Liver (tissue), 9 donors: ENCODE measurements around the gene GATA1. TPM values are rescaled to one million over a fixed set of nuclear protein-coding genes. Genes with fewer than 3 reads are reported as not detected.

Experiments
- DNase-seq: peaks from one replicate; pipeline ENCODE4 v3.0.0-alpha.2; 2017; ENCODE audit warnings: low spot score
- H3K27ac ChIP-seq, 2 donors: one replicate each; pipeline ENCODE4 v1.7.0; 2013; ENCODE audit warnings: inconsistent platforms in 2 of 2, low read length in 2 of 2, control low read depth in 1 of 2, low read depth in 1 of 2, mild to moderate bottlenecking in 1 of 2
- H3K27me3 ChIP-seq, 4 donors: one replicate each; pipeline versions ENCODE4 v1.6.1 to v1.7.0; 2013; ENCODE audit warnings: low read length in 3 of 4, inconsistent platforms in 1 of 4, mild to moderate bottlenecking in 1 of 4, moderate library complexity in 1 of 4; ENCODE audit not compliant: control insufficient read depth in 4 of 4, insufficient read depth in 4 of 4
- H3K36me3 ChIP-seq, 4 donors: one replicate each; pipeline versions ENCODE4 v1.6.1 to v1.7.0; 2013; ENCODE audit warnings: low read length in 3 of 4, mild to moderate bottlenecking in 3 of 4, low read depth in 1 of 4, moderate library complexity in 1 of 4; ENCODE audit not compliant: control insufficient read depth in 4 of 4, insufficient read depth in 3 of 4
- H3K4me1 ChIP-seq, 4 donors: one replicate each; pipeline versions ENCODE4 v1.6.1 to v1.7.0; 2013; ENCODE audit warnings: low read length in 3 of 4, mild to moderate bottlenecking in 3 of 4, moderate library complexity in 1 of 4; ENCODE audit not compliant: control insufficient read depth in 4 of 4, insufficient read depth in 4 of 4
- H3K4me3 ChIP-seq, 3 donors: one replicate each; pipeline versions ENCODE4 v1.6.1 to v1.7.0; 2013; ENCODE audit warnings: low read length in 3 of 3, control low read depth in 1 of 3, low read depth in 1 of 3, mild to moderate bottlenecking in 1 of 3
- H3K9ac ChIP-seq, 2 donors: one replicate each; pipeline ENCODE4 v1.7.0; 2013; ENCODE audit warnings: low read length in 2 of 2, mild to moderate bottlenecking in 2 of 2, moderate library complexity in 2 of 2, control low read depth in 1 of 2, low read depth in 1 of 2
- H3K9me3 ChIP-seq, 4 donors: one replicate each; pipeline versions ENCODE4 v1.6.1 to v1.7.0; 2013; ENCODE audit warnings: low read length in 3 of 4; ENCODE audit not compliant: control insufficient read depth in 4 of 4
- ATF3 ChIP-seq: IDR thresholded peaks from 2 replicates; pipeline ENCODE4 v1.6.1; 2016; ENCODE audit warnings: antibody characterized with exemption
- CTCF ChIP-seq: fragments of 150-350 bp; IDR thresholded peaks from 2 replicates; pipeline ENCODE4 v1.5.1; 2017; ENCODE audit warnings: improper control_type of control experiment, low read depth, low read length; ENCODE audit not compliant: missing input control
- EGR1 ChIP-seq, 2 donors: IDR thresholded peaks; 2 replicates each; pipeline ENCODE4 v1.6.1; 2016 to 2018; ENCODE audit warnings: antibody characterized with exemption in 2 of 2, low read depth in 2 of 2
- FOXA1 ChIP-seq: IDR thresholded peaks from 2 replicates; pipeline ENCODE4 v1.6.1; 2016; ENCODE audit warnings: antibody characterized with exemption
- FOXA2 ChIP-seq: IDR thresholded peaks from 2 replicates; pipeline ENCODE4 v1.6.1; 2016; ENCODE audit warnings: antibody characterized with exemption
- GABPA ChIP-seq, 2 donors: IDR thresholded peaks in 1 of 2; conservative IDR thresholded peaks in 1 of 2; 2 replicates each; pipeline ENCODE4 v1.6.1; 2016; ENCODE audit warnings: antibody characterized with exemption in 2 of 2, mild to moderate bottlenecking in 1 of 2, moderate library complexity in 1 of 2
- HNF4A ChIP-seq, 2 donors: conservative IDR thresholded peaks; 2 replicates each; pipeline ENCODE4 v1.6.1; 2016; ENCODE audit warnings: antibody characterized with exemption in 2 of 2, mild to moderate bottlenecking in 2 of 2
- HNF4G ChIP-seq: IDR thresholded peaks from 2 replicates; pipeline ENCODE4 v1.6.1; 2016; ENCODE audit warnings: antibody characterized with exemption
- JUND ChIP-seq, 2 donors: IDR thresholded peaks; 2 replicates each; pipeline ENCODE4 v1.6.1; 2016; ENCODE audit warnings: antibody characterized with exemption in 2 of 2
- NR2F2 ChIP-seq: IDR thresholded peaks from 2 replicates; pipeline ENCODE4 v1.6.1; 2016; ENCODE audit warnings: antibody characterized with exemption
- RAD21 ChIP-seq, 2 donors: IDR thresholded peaks; 2 replicates each; pipeline ENCODE4 v1.6.1; 2016; ENCODE audit warnings: antibody characterized with exemption in 2 of 2, mild to moderate bottlenecking in 2 of 2
- RXRA ChIP-seq, 2 donors: IDR thresholded peaks; 2 replicates each; pipeline ENCODE4 v1.6.1; 2017 to 2018; ENCODE audit warnings: antibody characterized with exemption in 2 of 2, mild to moderate bottlenecking in 1 of 2
- SP1 ChIP-seq: IDR thresholded peaks from 2 replicates; pipeline ENCODE4 v1.6.1; 2018; ENCODE audit warnings: antibody characterized with exemption, mild to moderate bottlenecking
- TAF1 ChIP-seq: conservative IDR thresholded peaks from 2 replicates; pipeline ENCODE4 v1.6.1; 2016; ENCODE audit warnings: antibody characterized with exemption, mild to moderate bottlenecking
- YY1 ChIP-seq: IDR thresholded peaks from 2 replicates; pipeline ENCODE4 v1.6.1; 2016; ENCODE audit warnings: antibody characterized with exemption, mild to moderate bottlenecking
- ZBTB33 ChIP-seq: IDR thresholded peaks from 2 replicates; pipeline ENCODE4 v1.6.1; 2016; ENCODE audit warnings: antibody characterized with exemption
- WGBS: extraction: QIAGEN DNeasy Blood & Tissue Kit; methylation state at CpG from one replicate; pipeline ENCODE4 v1.1.7; 2013; 5-methylcytosine and 5-hydroxymethylcytosine counted together
- polyA plus RNA-seq, 2 donors: library from polyadenylated mRNA; stranded (reverse) in 1 of 2; unstranded in 1 of 2; fragments of 200-250 nt in 1 of 2; fragments of >200 nt in 1 of 2; fragmentation: Nextera tagmentation in 1 of 2; extraction: Ambion mirVana in 1 of 2; gene quantifications; one replicate each; pipeline versions ENCODE4 v1.2.1 to v1.2.3, GENCODE V29; 2013 to 2015
- total RNA-seq, 2 donors: library from RNA; depleted of rRNA; stranded (reverse); fragments of >200 nt; gene quantifications; one replicate each; pipeline ENCODE4 v1.2.3, GENCODE V29; 2014
- TF ChIP-seq, protein P1 (sequence below): IDR thresholded peaks from 2 replicates; pipeline ENCODE4 v1.6.1; 2016; ENCODE audit warnings: antibody characterized with exemption
- TF ChIP-seq, protein P2 (sequence below): IDR thresholded peaks from 2 replicates; pipeline ENCODE4 v1.6.1; 2016; ENCODE audit warnings: antibody characterized with exemption, mild to moderate bottlenecking
- donor health status: healthy.
- donor health status: healthy.
- donor health status: healthy.
- donor health status: healthy.
- donor health status: healthy.

The GATA1 gene
- total and polyA plus RNA-seq, 4 donors, result 0.05 to 39.9 TPM; not detected in 2

- no peak for TF ChIP-seq CTCF
Observed at GRCh38 chrX:48737213-48737938, 49.0 kb upstream of the GATA1 start (continued).

GRCh38 chrX:48737940-48738339, 48.5 kb upstream of the GATA1 start:
- WGBS, result 59% methylated on average over 7 of the region's 7 CpGs
- Histone ChIP-seq H3K4me1 (peaks cover 3 to 15% (median 7%) of the 10 kb centered on the region in 4 donors), H3K27me3 (peaks cover 0 to 2% (median 0%) of the 10 kb centered on the region in 4 donors), H3K36me3 (no peaks in the 10 kb centered on the region), H3K27ac (peak overlapping the region; percentile 86 to 91), H3K9me3 (peaks cover 0 to 2% (median 0%) of the 10 kb centered on the region in 4 donors), H3K4me3 (peak overlapping the region; percentile 51 to 69 (median 68)), H3K9ac (peak overlapping the region; percentile 49 to 74)
- DNase-seq, result no peak
- TF ChIP-seq, protein P1, sequence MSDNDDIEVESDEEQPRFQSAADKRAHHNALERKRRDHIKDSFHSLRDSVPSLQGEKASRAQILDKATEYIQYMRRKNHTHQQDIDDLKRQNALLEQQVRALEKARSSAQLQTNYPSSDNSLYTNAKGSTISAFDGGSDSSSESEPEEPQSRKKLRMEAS, result no peak
- no peak for TF ChIP-seq FOXA2
- TF ChIP-seq HNF4A (conservative IDR thresholded peaks at IDR 0.05), result no peak
- TF ChIP-seq FOXA1, result no peak
- TF ChIP-seq JUND (IDR thresholded peaks at IDR 0.05), result no peak
- TF ChIP-seq NR2F2, result no peak
- TF ChIP-seq RXRA (IDR thresholded peaks at IDR 0.05), result no peak
- no peak for TF ChIP-seq SP1
- TF ChIP-seq, protein P2, sequence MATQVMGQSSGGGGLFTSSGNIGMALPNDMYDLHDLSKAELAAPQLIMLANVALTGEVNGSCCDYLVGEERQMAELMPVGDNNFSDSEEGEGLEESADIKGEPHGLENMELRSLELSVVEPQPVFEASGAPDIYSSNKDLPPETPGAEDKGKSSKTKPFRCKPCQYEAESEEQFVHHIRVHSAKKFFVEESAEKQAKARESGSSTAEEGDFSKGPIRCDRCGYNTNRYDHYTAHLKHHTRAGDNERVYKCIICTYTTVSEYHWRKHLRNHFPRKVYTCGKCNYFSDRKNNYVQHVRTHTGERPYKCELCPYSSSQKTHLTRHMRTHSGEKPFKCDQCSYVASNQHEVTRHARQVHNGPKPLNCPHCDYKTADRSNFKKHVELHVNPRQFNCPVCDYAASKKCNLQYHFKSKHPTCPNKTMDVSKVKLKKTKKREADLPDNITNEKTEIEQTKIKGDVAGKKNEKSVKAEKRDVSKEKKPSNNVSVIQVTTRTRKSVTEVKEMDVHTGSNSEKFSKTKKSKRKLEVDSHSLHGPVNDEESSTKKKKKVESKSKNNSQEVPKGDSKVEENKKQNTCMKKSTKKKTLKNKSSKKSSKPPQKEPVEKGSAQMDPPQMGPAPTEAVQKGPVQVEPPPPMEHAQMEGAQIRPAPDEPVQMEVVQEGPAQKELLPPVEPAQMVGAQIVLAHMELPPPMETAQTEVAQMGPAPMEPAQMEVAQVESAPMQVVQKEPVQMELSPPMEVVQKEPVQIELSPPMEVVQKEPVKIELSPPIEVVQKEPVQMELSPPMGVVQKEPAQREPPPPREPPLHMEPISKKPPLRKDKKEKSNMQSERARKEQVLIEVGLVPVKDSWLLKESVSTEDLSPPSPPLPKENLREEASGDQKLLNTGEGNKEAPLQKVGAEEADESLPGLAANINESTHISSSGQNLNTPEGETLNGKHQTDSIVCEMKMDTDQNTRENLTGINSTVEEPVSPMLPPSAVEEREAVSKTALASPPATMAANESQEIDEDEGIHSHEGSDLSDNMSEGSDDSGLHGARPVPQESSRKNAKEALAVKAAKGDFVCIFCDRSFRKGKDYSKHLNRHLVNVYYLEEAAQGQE, result no peak
- no peak for TF ChIP-seq ZBTB33
- TF ChIP-seq GABPA (IDR thresholded peaks at IDR 0.05 in 1 of 2, conservative IDR thresholded peaks at IDR 0.05 in 1 of 2), result no peak
- no peak for TF ChIP-seq ATF3
- no peak for TF ChIP-seq HNF4G
- no peak for TF ChIP-seq CTCF
- no peak for TF ChIP-seq YY1
- no peak for TF ChIP-seq EGR1 (IDR thresholded peaks at IDR 0.05; ENCODE audit: low read depth in 2 of 2)
- TF ChIP-seq TAF1, result no peak
- no peak for TF ChIP-seq RAD21 (IDR thresholded peaks at IDR 0.05)
